Esophagus squamous epithelium (tissue), 5 donors: ENCODE measurements around the gene MCOLN2. TPM values are rescaled to one million over a fixed set of nuclear protein-coding genes. Genes with fewer than 3 reads are reported as not detected.

ENCODE experiments used
- DNase-seq: peaks from one replicate; lab custom pipeline; 2025; lab: John Stamatoyannopoulos, UW
- H3K27ac ChIP-seq, 4 donors: fragments of 200-600 bp; sonication (generic); one replicate each; pipeline ENCODE4 v1.5.1; 2016 to 2019; ENCODE audit warnings: mild to moderate bottlenecking in 1 of 4
- H3K27me3 ChIP-seq, 4 donors: fragments of 200-600 bp; sonication (generic); 1 replicate in 3 of 4; 2 replicates in 1 of 4; pipeline versions ENCODE4 v1.5.1 to v1.6.0; 2017 to 2021; ENCODE audit warnings: antibody characterized with exemption in 1 of 4
- H3K36me3 ChIP-seq, 3 donors: fragments of 200-600 bp; sonication (generic); one replicate each; pipeline ENCODE4 v1.5.1; 2016 to 2019
- H3K4me1 ChIP-seq, 3 donors: fragments of 200-600 bp; sonication (generic); one replicate each; pipeline ENCODE4 v1.5.1; 2017 to 2019
- H3K4me3 ChIP-seq, 4 donors: fragments of 200-600 bp; sonication (generic); 1 replicate in 3 of 4; 2 replicates in 1 of 4; pipeline ENCODE4 v1.5.1; 2016 to 2019; ENCODE audit warnings: mild to moderate bottlenecking in 2 of 4, moderate library complexity in 1 of 4
- H3K9me3 ChIP-seq, 3 donors: fragments of 200-600 bp; sonication (generic); one replicate each; pipeline ENCODE4 v1.5.1; 2016 to 2019
- POLR2A ChIP-seq, 4 donors: fragments of 450-650 bp; IDR thresholded peaks; one replicate each; pipeline ENCODE4 v1.6.1; 2017; ENCODE audit warnings: antibody characterized with exemption in 4 of 4, mild to moderate bottlenecking in 4 of 4, moderate library complexity in 3 of 4
- WGBS, 2 donors: methylation state at CpG; one replicate each; pipeline ENCODE4 v1.1.5; 2018; 5-methylcytosine and 5-hydroxymethylcytosine counted together
- intact Hi-C: fragments of 100-400 bp; cut with DNase I; formaldehyde crosslinking; loops from one replicate; pipeline ENCODE4 v1.15.0; 2022
- total RNA-seq, 4 donors: library from RNA; depleted of rRNA; stranded (reverse); fragments of >200 nt; gene quantifications; one replicate each; pipeline ENCODE4 v1.1.0, GENCODE V29; 2016
- TF ChIP-seq, protein P1 (sequence below), 6 experiments: fragments of 450-650 bp in 4 of 6; fragments of 200-600 bp in 2 of 6; sonication (generic) in 2 of 6; IDR thresholded peaks; one replicate each; pipeline ENCODE4 v1.5.1; 2016 to 2019; ENCODE audit warnings: antibody characterized with exemption in 6 of 6, mild to moderate bottlenecking in 4 of 6, moderate library complexity in 4 of 6
- donor health status: DM: yes; HTN: yes; CAD: no.

The MCOLN2 gene
- total RNA-seq, 4 donors from 2014 or later: 0.38 to 4.4 (median 2.4) TPM

GRCh38 chr1:84930831-84931230, 66.1 kb downstream of the MCOLN2 start:
- intact Hi-C loops: loop anchor here (10.0 kb wide), 1 partner anchor 156 kb away; no protein-coding TSS in a partner anchor
- H3K27me3 ChIP-seq: no peaks in the 10 kb centered on the region
- 80 to 87% methylated on average over 2 of the region's 2 CpGs for WGBS, 2 donors

DNA sequence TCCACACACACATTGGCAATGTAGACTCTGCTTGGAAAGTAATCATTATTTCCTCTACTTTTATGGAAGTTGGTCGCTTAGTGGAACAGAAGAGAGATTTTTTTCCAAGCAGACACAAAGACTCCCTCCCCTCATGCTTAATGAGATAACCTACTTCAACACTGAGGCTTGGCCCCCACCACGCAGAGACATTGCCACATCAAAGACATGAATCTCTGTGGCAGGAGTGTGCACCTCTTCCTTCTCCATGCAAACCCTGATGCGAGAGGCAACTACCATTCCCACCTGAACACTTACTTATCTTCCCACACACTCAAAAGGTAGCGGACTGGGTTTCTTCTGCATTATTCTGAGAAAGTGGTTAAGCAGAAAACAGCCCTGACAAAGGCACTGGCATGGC, 66.6 kb downstream of the MCOLN2 start:
- H3K27me3 ChIP-seq: no peaks in the 10 kb centered on the region
- no peak for DNase-seq
- no peaks in the 10 kb centered on the region for H3K9me3 ChIP-seq
- 88 to 95% methylated on average over 4 of the region's 4 CpGs for WGBS, 2 donors
- H3K36me3 ChIP-seq: no peaks in the 10 kb centered on the region
- H3K4me1 ChIP-seq: no peaks in the 10 kb centered on the region
- intact Hi-C loops: loop anchor here (10.0 kb wide), 1 partner anchor 156 kb away; no protein-coding TSS in a partner anchor
- no peak overlapping the region for H3K27ac ChIP-seq
- H3K4me3 ChIP-seq: no peak overlapping the region
- no peak for TF ChIP-seq POLR2A (IDR thresholded peaks at IDR 0.05)
- TF ChIP-seq, protein P1, sequence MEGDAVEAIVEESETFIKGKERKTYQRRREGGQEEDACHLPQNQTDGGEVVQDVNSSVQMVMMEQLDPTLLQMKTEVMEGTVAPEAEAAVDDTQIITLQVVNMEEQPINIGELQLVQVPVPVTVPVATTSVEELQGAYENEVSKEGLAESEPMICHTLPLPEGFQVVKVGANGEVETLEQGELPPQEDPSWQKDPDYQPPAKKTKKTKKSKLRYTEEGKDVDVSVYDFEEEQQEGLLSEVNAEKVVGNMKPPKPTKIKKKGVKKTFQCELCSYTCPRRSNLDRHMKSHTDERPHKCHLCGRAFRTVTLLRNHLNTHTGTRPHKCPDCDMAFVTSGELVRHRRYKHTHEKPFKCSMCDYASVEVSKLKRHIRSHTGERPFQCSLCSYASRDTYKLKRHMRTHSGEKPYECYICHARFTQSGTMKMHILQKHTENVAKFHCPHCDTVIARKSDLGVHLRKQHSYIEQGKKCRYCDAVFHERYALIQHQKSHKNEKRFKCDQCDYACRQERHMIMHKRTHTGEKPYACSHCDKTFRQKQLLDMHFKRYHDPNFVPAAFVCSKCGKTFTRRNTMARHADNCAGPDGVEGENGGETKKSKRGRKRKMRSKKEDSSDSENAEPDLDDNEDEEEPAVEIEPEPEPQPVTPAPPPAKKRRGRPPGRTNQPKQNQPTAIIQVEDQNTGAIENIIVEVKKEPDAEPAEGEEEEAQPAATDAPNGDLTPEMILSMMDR (IDR thresholded peaks at IDR 0.05): no peak

More at GRCh38 chr1:84930831-84931230, 66.1 kb downstream of the MCOLN2 start:
- Histone ChIP-seq H3K4me3 (no peak overlapping the region), H3K4me1 (no peaks in the 10 kb centered on the region), H3K9me3 (no peaks in the 10 kb centered on the region), H3K36me3 (no peaks in the 10 kb centered on the region), H3K27ac (no peak overlapping the region)
- no peak for DNase-seq
- TF ChIP-seq POLR2A (IDR thresholded peaks at IDR 0.05): no peak
- TF ChIP-seq, protein P1 (IDR thresholded peaks at IDR 0.05): no peak

- Histone ChIP-seq H3K4me3 (no peak overlapping the region), H3K36me3 (no peaks in the 10 kb centered on the region), H3K27me3 (no peaks in the 10 kb centered on the region), H3K27ac (no peak overlapping the region), H3K4me1 (peaks cover 0 to under 1% (median 0%) of the 10 kb centered on the region in 3 donors), H3K9me3 (no peaks in the 10 kb centered on the region)
- intact Hi-C loops: no loop called here
- 78 to 80% methylated on average over 1 of the region's 1 CpG for WGBS, 2 donors
- no peak for TF ChIP-seq POLR2A (IDR thresholded peaks at IDR 0.05)
- TF ChIP-seq, protein P1 (IDR thresholded peaks at IDR 0.05): no peak
- no peak for DNase-seq
These were observed 67.3 kb downstream of the MCOLN2 start for GRCh38 chr1:84929581-84929980.

GRCh38 chr1:84928979-84929378, 67.9 kb downstream of the MCOLN2 start:
- intact Hi-C loops: no loop called here
- H3K4me1 ChIP-seq: peaks cover 0 to 6% (median 0%) of the 10 kb centered on the region in 3 donors
- no peak for TF ChIP-seq POLR2A (IDR thresholded peaks at IDR 0.05)
- TF ChIP-seq, protein P1 (IDR thresholded peaks at IDR 0.05): no peak
- 64 to 81% methylated on average over 4 of the region's 4 CpGs for WGBS, 2 donors
- no peak overlapping the region for H3K4me3 ChIP-seq
- H3K36me3 ChIP-seq: no peaks in the 10 kb centered on the region
- DNase-seq: no peak
- no peaks in the 10 kb centered on the region for H3K9me3 ChIP-seq
- no peaks in the 10 kb centered on the region for H3K27me3 ChIP-seq
- H3K27ac ChIP-seq: no peak overlapping the region

- DNase-seq: no peak
- intact Hi-C loops: no loop called here
- Histone ChIP-seq H3K36me3 (no peaks in the 10 kb centered on the region), H3K27ac (no peak overlapping the region), H3K27me3 (no peaks in the 10 kb centered on the region), H3K9me3 (no peaks in the 10 kb centered on the region), H3K4me1 (peaks cover 0 to 20% (median 0%) of the 10 kb centered on the region in 3 donors), H3K4me3 (no peak overlapping the region)
- WGBS, 2 donors: 37 to 57% methylated on average over 3 of the region's 3 CpGs
- TF ChIP-seq, protein P1 (IDR thresholded peaks at IDR 0.05): no peak
These were observed 73.6 kb downstream of the MCOLN2 start for GRCh38 chr1:84923317-84923716.
